Adrenal gland (tissue), 5 donors: ENCODE measurements around the gene ATP1B1.
A peak's percentile ranks its signal among the peaks of the same experiment; 100 is the strongest.

Source experiments
- POLR2A ChIP-seq, 2 donors: fragments of 450-650 bp; IDR thresholded peaks; one replicate each; pipeline ENCODE4 v1.6.1; 2017; ENCODE audit warnings: antibody characterized with exemption in 2 of 2, mild to moderate bottlenecking in 2 of 2, moderate library complexity in 1 of 2
- TF ChIP-seq, protein P1 (sequence below), 6 experiments: fragments of 450-650 bp in 4 of 6; fragments of 200-600 bp in 2 of 6; sonication (generic) in 1 of 6; IDR thresholded peaks; 1 replicate in 5 of 6; 2 replicates in 1 of 6; pipeline versions ENCODE4 v1.5.1 to v1.8.0; 2016 to 2021; ENCODE audit warnings: antibody characterized with exemption in 6 of 6, mild to moderate bottlenecking in 2 of 6, moderate library complexity in 1 of 6
- donor health status: DM: no; HTN: no; CAD: no.

DNA sequence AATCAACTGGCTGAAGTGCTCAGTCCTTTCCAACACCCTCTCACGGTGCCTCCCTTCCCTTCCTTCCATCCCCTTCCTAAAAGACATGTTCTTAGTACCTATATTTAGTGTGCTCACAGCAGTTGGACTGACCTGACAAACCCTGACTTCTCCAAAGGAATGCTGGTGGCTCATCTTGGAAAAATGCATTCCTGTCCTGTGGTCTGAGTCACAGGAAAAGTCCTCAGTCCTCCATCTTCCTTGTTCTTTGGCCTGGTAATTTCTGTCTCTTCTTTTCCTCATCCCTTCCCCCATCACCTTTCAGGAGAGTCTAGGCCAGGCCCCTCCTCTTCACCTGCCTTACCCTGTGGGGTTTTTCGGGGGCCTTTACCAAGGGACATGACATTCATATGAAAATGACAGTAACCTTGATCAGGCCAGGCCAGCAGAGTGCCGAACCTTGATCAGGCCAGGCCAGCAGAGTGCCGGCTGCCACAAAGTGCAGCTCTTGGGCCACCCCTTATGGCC is 7.2 kb downstream of the ATP1B1 start:
- TF ChIP-seq, protein P1, sequence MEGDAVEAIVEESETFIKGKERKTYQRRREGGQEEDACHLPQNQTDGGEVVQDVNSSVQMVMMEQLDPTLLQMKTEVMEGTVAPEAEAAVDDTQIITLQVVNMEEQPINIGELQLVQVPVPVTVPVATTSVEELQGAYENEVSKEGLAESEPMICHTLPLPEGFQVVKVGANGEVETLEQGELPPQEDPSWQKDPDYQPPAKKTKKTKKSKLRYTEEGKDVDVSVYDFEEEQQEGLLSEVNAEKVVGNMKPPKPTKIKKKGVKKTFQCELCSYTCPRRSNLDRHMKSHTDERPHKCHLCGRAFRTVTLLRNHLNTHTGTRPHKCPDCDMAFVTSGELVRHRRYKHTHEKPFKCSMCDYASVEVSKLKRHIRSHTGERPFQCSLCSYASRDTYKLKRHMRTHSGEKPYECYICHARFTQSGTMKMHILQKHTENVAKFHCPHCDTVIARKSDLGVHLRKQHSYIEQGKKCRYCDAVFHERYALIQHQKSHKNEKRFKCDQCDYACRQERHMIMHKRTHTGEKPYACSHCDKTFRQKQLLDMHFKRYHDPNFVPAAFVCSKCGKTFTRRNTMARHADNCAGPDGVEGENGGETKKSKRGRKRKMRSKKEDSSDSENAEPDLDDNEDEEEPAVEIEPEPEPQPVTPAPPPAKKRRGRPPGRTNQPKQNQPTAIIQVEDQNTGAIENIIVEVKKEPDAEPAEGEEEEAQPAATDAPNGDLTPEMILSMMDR (IDR thresholded peaks at IDR 0.05) = no peak
- peak in 1 of 2 donors; percentile 26 for TF ChIP-seq POLR2A (IDR thresholded peaks at IDR 0.05)
